ENCODE results near the gene DEFB124. TPM values are rescaled to one million over a fixed set of nuclear protein-coding genes. Genes with fewer than 3 reads are reported as not detected.
"Not testable (repeated sequence)": the region's sequence is repeated elsewhere in the genome, so short reads cannot be mapped to it uniquely, and the experiment has no call there.

Gene DEFB124
- polyA plus RNA-seq, 1 donor = 0.21 TPM

GRCh38 chr20:31426891-31427551 is 47.9 kb downstream of the DEFB124 start:
- H3K4me3 ChIP-seq (ENCODE audit: low read length); H3K27me3 ChIP-seq (ENCODE audit: control insufficient read depth, insufficient read depth, low read length); H3K4me1 ChIP-seq (ENCODE audit: control insufficient read depth, insufficient read depth, low read length); H3K27ac ChIP-seq (ENCODE audit: low read length); H3K36me3 ChIP-seq (ENCODE audit: control insufficient read depth, insufficient read depth, low read length); H3K9me3 ChIP-seq (ENCODE audit: control insufficient read depth, low read depth, low read length); DNase-seq: not testable (repeated sequence)
- WGBS (ENCODE audit: insufficient coverage, low lambda C conversion rate) = no CpG with 5 or more reads among the region's 48 CpGs

GRCh38 chr20:31425797-31426196 is 49.1 kb downstream of the DEFB124 start:
- no peaks in the 10 kb centered on the region for H3K4me1 ChIP-seq (ENCODE audit: control insufficient read depth, insufficient read depth, low read length)
- no peaks in the 10 kb centered on the region for H3K9me3 ChIP-seq (ENCODE audit: control insufficient read depth, low read depth, low read length)
- DNase-seq = no peak
- H3K36me3 ChIP-seq (ENCODE audit: control insufficient read depth, insufficient read depth, low read length) = no peaks in the 10 kb centered on the region
- H3K27me3 ChIP-seq (ENCODE audit: control insufficient read depth, insufficient read depth, low read length) = no peaks in the 10 kb centered on the region
- H3K4me3 ChIP-seq (ENCODE audit: low read length) = no peak overlapping the region
- H3K27ac ChIP-seq (ENCODE audit: low read length) = no peak overlapping the region

DNA sequence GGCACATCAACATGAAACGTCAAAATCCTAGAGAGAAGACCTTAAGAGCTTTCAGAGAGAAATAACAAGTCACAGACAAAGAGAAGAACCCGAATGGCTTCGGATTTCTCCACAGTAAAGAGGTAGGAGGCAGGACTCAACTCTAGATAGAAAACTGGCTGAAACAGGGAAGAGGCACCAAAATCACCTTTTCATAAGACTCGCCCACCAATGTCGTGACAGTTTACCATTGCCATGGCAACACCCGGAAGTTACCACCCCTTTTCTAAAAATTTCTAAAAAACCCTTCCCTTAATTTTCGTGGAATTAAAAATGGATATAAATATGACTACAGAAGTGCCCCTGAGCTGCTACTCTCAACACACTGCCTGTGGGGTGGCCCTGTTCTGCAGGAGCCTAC is 56.6 kb downstream of the DEFB124 start:
- WGBS (ENCODE audit: insufficient coverage, low lambda C conversion rate) = 80% methylated on average over 1 of the region's 7 CpGs
- H3K4me3 ChIP-seq (ENCODE audit: low read length) = no peak overlapping the region
- H3K27me3 ChIP-seq (ENCODE audit: control insufficient read depth, insufficient read depth, low read length) = no peaks in the 10 kb centered on the region
- H3K4me1 ChIP-seq (ENCODE audit: control insufficient read depth, insufficient read depth, low read length) = no peaks in the 10 kb centered on the region
- no peaks in the 10 kb centered on the region for H3K36me3 ChIP-seq (ENCODE audit: control insufficient read depth, insufficient read depth, low read length)
- no peak for DNase-seq
- H3K9me3 ChIP-seq (ENCODE audit: control insufficient read depth, low read depth, low read length) = peaks cover 2% of the 10 kb centered on the region
- no peak overlapping the region for H3K27ac ChIP-seq (ENCODE audit: low read length)

GRCh38 chr20:31415653-31416052 is 59.3 kb downstream of the DEFB124 start:
- DNase-seq = no peak
- no peak overlapping the region for H3K27ac ChIP-seq (ENCODE audit: low read length)
- H3K27me3 ChIP-seq (ENCODE audit: control insufficient read depth, insufficient read depth, low read length) = no peaks in the 10 kb centered on the region
- H3K36me3 ChIP-seq (ENCODE audit: control insufficient read depth, insufficient read depth, low read length) = no peaks in the 10 kb centered on the region
- no peaks in the 10 kb centered on the region for H3K4me1 ChIP-seq (ENCODE audit: control insufficient read depth, insufficient read depth, low read length)
- WGBS (ENCODE audit: insufficient coverage, low lambda C conversion rate) = no CpG with 5 or more reads among the region's 2 CpGs
- peaks cover 6% of the 10 kb centered on the region for H3K9me3 ChIP-seq (ENCODE audit: control insufficient read depth, low read depth, low read length)
- no peak overlapping the region for H3K4me3 ChIP-seq (ENCODE audit: low read length)

Other genes starting within 250 kb of the DEFB124 start
- gene DEFB115, start 217.5 kb downstream of the DEFB124 start, polyA plus RNA-seq = not detected
- not detected for gene DEFB116, start 166.5 kb downstream of the DEFB124 start, polyA plus RNA-seq
- not detected for gene DEFB118, start 106.5 kb downstream of the DEFB124 start, polyA plus RNA-seq
- not detected for gene DEFB119, start 84.5 kb downstream of the DEFB124 start, polyA plus RNA-seq
- gene DEFB121, start 68.9 kb downstream of the DEFB124 start, polyA plus RNA-seq = not detected
- not detected for gene DEFB123, start 34.5 kb downstream of the DEFB124 start, polyA plus RNA-seq
- 2.8 TPM for gene REM1, start 161 bp upstream of the DEFB124 start, polyA plus RNA-seq
- 123 TPM for gene HM13, start 39.3 kb upstream of the DEFB124 start, polyA plus RNA-seq
- gene ID1, start 130.2 kb upstream of the DEFB124 start, polyA plus RNA-seq = 245 TPM
- 1.8 TPM for gene COX4I2, start 162.8 kb upstream of the DEFB124 start, polyA plus RNA-seq
- gene BCL2L1, start 247.7 kb upstream of the DEFB124 start, polyA plus RNA-seq = 58.5 TPM

Measured in large intestine (tissue), 3 donors.